BE2C (cell line): ENCODE data around the gene NAV2.

Experiments
- DNase-seq: peaks from one replicate; pipeline ENCODE4 v3.0.0-alpha.2; 2020
- H3K27me3 ChIP-seq: fragments of 250-450 bp; sonication (Bioruptor Pico); 2 replicates; pipeline ENCODE4 v1.5.1; 2020; ENCODE audit warnings: mild to moderate bottlenecking
- H3K36me3 ChIP-seq: fragments of 250-450 bp; sonication (Bioruptor Pico); 2 replicates; pipeline ENCODE4 v1.5.1; 2020; ENCODE audit warnings: mild to moderate bottlenecking
- H3K4me1 ChIP-seq: fragments of 250-450 bp; sonication (Bioruptor Pico); 2 replicates; pipeline ENCODE4 v1.5.1; 2020
- H3K4me3 ChIP-seq: 2 replicates; pipeline ENCODE4 v1.5.1; 2011; ENCODE audit warnings: low read depth, low read length
- H3K9me3 ChIP-seq: fragments of 250-450 bp; sonication (Bioruptor Pico); 2 replicates; pipeline ENCODE4 v1.5.1; 2020
- CTCF ChIP-seq: IDR thresholded peaks from 2 replicates; pipeline ENCODE4 v1.5.1; 2012; ENCODE audit warnings: mild to moderate bottlenecking, low read depth, low read length

Gene NAV2

GRCh38 chr11:19670030-19670791 lies 42.4 kb upstream of the NAV2 start:
- H3K27me3 ChIP-seq: no peaks in the 10 kb centered on the region
- no peak for DNase-seq
- no peaks in the 10 kb centered on the region for H3K9me3 ChIP-seq
- no peak overlapping the region for H3K4me3 ChIP-seq
- H3K36me3 ChIP-seq: no peaks in the 10 kb centered on the region
- TF ChIP-seq CTCF: no peak
- no peaks in the 10 kb centered on the region for H3K4me1 ChIP-seq

GRCh38 chr11:19672586-19673206 lies 39.9 kb upstream of the NAV2 start:
- DNase-seq: no peak
- no peaks in the 10 kb centered on the region for H3K36me3 ChIP-seq
- H3K27me3 ChIP-seq: no peaks in the 10 kb centered on the region
- no peak for TF ChIP-seq CTCF
- H3K4me3 ChIP-seq: no peak overlapping the region
- no peaks in the 10 kb centered on the region for H3K4me1 ChIP-seq
- H3K9me3 ChIP-seq: no peaks in the 10 kb centered on the region

GRCh38 chr11:19673924-19674729 lies 38.5 kb upstream of the NAV2 start:
- Histone ChIP-seq H3K9me3 (no peaks in the 10 kb centered on the region), H3K4me1 (no peaks in the 10 kb centered on the region), H3K4me3 (no peak overlapping the region), H3K36me3 (no peaks in the 10 kb centered on the region), H3K27me3 (no peaks in the 10 kb centered on the region)
- DNase-seq: no peak
- no peak for TF ChIP-seq CTCF

GRCh38 chr11:19674836-19675235 lies 37.8 kb upstream of the NAV2 start:
- TF ChIP-seq CTCF: no peak
- no peaks in the 10 kb centered on the region for H3K4me1 ChIP-seq
- H3K9me3 ChIP-seq: no peaks in the 10 kb centered on the region
- no peak overlapping the region for H3K4me3 ChIP-seq
- no peak for DNase-seq
- H3K27me3 ChIP-seq: no peaks in the 10 kb centered on the region
- no peaks in the 10 kb centered on the region for H3K36me3 ChIP-seq

- Histone ChIP-seq H3K4me3 (no peak overlapping the region), H3K4me1 (no peaks in the 10 kb centered on the region), H3K9me3 (no peaks in the 10 kb centered on the region), H3K27me3 (no peaks in the 10 kb centered on the region), H3K36me3 (no peaks in the 10 kb centered on the region)
- DNase-seq: no peak
- no peak for TF ChIP-seq CTCF
Measured at GRCh38 chr11:19675397-19675796, 37.2 kb upstream of the NAV2 start.
